GM19099 (cell line): ENCODE data around the gene TCF20.

Experiments
- POLR2A ChIP-seq: IDR thresholded peaks from 3 replicates; pipeline ENCODE4 v1.6.1; 2011; ENCODE audit warnings: low read depth; ENCODE audit not compliant: insufficient read length; ENCODE audit errors: extremely low read depth

TCF20 gene

DNA sequence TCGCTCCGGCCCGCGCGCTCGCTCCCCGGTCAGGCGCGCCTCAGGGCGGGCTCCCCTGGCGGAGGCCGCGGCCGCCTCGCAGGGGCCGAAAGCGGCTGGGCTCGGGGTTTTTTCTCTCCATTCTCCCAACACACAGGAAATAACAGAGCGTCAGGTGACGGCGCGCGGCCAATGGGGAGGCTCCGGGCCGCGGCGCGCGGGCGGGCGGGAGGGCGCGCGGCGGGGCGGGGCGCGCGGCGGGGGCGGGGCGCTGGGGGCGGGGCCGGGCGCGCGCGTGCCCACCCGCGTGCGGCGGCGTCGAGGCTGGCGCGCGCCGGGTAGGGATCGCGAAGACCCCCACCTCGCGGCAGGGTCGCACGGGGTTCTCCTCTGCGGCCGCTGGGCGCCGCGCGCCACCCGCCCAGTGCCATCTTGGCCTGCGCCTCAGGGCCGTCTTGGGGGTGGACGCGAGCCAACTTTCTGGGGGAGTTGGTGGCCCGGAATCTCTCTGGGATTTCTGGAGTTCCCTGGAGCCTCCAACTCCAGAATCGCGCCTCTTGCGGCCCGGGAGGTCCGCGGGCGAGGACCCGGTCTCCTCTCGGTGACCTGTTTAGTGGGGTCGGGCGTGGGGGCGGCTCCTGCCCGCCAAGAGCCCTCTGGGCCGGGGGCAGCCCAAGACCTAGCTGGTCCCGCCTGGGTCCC, at the start of gene TCF20:
Gene TCF20 (minus strand): TSS at position 144 of the 681 bp plus-strand sequence. CDS start 55,348 bp downstream, outside the sequence.
- TF ChIP-seq POLR2A: peak; percentile 77

- no peak for TF ChIP-seq POLR2A
These were observed 48.9 kb upstream of the TCF20 start for GRCh38 chr22:42319386-42319785.

GRCh38 chr22:42318967-42319366, 48.5 kb upstream of the TCF20 start:
- no peak for TF ChIP-seq POLR2A

GRCh38 chr22:42317691-42318547, 47.5 kb upstream of the TCF20 start:
- no peak for TF ChIP-seq POLR2A

DNA sequence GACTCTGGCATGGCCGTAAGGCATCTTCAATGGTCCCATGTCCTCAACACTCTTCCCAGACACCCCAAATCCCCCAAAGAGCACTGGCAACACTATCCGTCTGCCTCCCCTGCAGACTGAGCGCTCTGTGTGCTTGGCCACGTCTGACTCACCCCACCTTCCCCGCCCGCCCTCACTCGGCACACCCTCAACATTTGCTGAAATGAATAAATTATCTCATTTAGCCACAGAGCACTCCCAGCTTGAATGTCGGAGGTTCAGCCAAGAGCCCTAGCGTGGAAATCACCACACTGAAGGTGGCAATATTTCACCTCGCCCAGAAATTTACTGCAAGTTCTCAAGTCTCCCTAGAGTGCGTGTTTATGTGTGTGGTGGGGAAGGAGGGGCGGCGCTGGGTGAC, 46.6 kb upstream of the TCF20 start:
- no peak for TF ChIP-seq POLR2A

- no peak for TF ChIP-seq POLR2A
These were observed 44.9 kb upstream of the TCF20 start for GRCh38 chr22:42315392-42315756.

DNA sequence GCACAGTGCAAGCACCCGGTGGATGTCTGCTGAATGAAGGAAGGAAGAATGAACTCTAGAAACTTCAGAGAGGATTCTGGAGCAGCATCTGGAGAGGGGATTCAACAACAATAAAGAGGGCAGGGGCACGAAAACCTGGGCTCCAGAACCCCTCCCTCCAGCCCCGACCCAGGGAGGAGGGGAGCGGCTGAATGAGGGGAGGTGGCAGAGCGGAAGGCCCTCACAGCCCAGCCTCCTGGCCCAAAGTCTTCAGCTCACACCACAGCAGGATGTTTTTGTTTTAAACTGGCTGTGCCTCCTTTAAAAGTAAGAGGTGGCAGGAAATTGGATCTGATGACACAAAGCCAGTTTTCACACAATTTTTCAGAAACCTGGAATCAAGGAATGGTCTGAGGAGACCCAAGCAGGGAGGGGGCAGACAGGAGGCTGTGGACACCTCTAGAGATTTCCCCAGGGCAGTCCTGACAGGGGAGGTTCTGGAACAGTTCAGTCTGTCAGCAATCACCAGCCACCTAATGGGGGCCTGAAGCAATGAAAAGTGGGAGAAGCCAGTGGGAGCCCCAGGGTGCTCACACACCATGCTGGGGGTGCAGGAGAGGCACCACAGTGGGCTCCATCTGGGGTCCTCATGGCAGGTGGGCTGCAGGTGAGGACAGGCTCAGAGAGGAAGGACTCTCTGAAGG, 44.4 kb upstream of the TCF20 start:
- no peak for TF ChIP-seq POLR2A

DNA sequence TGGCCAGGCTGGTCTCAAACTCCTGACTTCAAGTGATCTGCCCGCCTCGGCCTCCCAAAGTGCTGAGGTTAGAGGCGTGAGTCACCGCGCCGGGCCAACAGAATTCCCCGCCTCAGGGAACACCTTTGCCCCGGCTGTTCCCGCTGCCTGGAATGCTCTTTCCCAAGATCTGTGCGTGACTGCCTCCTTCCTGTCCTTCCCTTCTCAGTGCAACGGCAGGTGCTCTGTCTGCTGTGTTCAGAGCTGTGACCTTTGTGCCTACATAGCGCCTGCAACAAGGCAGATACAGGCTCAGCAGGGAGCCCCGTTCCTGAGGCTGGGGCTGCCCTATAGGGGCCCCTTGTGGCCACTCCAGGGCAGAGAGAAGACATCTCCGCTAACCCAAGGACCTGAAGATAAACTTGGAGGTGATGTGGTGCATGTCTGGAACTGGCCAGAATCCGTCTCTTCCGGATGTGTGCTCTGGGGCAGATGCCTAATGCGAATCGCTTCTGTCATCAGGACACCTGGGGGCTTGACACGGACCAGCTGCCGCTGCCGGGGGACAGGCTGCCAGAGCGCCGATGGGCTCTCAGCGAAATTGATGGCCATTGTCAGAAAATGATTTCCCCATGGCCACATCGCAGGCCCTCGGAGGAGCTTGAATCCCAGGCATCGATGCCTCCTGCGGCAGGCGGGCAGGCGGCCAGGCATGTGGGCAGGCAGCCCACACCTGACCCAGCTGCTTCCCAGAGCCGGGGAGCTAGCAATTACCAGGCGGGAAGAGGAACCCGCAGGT, 43.5 kb upstream of the TCF20 start:
- TF ChIP-seq POLR2A: no peak

DNA sequence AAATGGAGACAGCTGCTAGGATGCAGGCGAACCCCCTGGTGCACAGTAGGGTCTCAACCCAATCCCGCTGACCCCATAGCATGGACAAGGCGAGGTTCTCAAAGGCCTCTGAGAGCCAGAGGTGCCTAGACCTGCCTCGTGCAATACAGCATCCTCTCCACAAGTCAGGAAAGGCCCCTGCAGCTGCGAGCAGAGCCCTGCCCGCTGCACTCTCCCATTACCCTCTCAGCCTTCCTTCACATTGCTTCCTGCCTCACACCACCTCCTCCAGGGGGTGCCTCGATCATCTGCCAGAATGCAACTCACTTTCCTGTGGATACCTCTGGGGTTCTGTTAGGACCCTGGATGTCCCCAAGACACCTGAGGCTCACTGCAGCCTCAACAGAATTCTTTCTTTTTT, 42.8 kb upstream of the TCF20 start:
- TF ChIP-seq POLR2A: no peak

- TF ChIP-seq POLR2A: no peak
These were observed 40.0 kb upstream of the TCF20 start for GRCh38 chr22:42310291-42311015.

GRCh38 chr22:42309865-42310264, 39.4 kb upstream of the TCF20 start:
- TF ChIP-seq POLR2A: no peak

- no peak for TF ChIP-seq POLR2A
These were observed 38.5 kb upstream of the TCF20 start for GRCh38 chr22:42308892-42309468.

DNA sequence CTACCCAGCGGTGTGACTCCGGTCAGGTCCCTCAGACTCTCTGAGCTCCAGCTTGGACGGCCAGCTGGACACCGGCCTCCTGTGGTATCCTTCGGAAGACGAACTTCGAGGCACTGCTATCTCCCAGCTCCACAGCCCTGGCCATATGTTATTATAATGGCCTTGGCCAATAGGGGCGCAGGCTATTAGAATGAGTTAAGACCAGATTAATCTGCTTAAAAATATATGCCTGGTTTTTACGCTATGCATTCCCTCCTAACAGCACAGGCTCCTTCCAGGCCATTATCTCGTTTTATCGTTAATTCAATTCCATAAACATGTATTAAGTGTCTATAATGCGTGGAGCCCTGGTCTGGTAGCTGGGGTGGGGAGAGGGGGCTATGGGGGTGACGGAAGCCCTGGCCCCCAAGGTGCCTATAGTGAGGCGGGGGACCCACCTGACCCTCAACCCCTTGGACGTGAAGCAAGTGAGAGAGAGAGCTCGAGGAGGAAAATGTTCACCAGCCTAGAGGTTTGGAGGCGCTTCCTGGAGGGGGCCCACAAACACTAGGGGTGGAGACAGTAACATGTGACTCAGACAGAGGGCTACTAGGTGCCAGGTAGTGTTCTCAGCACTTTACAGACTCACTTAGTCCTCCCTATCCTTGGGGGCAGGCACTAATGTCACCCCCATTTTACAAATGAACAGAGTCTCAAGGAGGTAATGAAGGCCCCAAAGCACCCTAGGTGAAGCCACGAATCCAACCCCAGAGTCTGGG, 37.5 kb upstream of the TCF20 start:
- TF ChIP-seq POLR2A: no peak
